22Rv1 (cell line): ENCODE measurements around the gene MPZL2.

ENCODE experiments used
- CTCF ChIP-seq: fragments of 450-650 bp; IDR thresholded peaks from 2 replicates; pipeline ENCODE4 v1.5.1; 2017; ENCODE audit warnings: mild to moderate bottlenecking
- ZFX ChIP-seq: fragments of 450-650 bp; IDR thresholded peaks from 2 replicates; pipeline ENCODE4 v1.6.1; 2017; ENCODE audit warnings: antibody characterized with exemption, borderline replicate concordance

GRCh38 chr11:118213201-118213600 lies 50.9 kb downstream of the MPZL2 start:
- TF ChIP-seq CTCF (no peak), ZFX (no peak)
